Activated naive CD8-positive, alpha-beta T cell treated with anti-CD3 and anti-CD28 coated beads, Interleukin-2, amount 50 U/mL, for 24 hours (primary cell): Measurements from ENCODE around the gene MB.

Experiments
- ATAC-seq: fragments of 150-1000 bp; cut with Tn5 transposase; one replicate; pipeline ENCODE4 v1.10.0; 2021
- DNase-seq: peaks from one replicate; pipeline ENCODE4 v3.0.0; 2021
- H3K27ac Mint-ChIP-seq: one replicate; pipeline ENCODE4 v1.8.0; 2021; ENCODE audit warnings: mild to moderate bottlenecking, mixed read lengths
- H3K27me3 Mint-ChIP-seq: one replicate; pipeline ENCODE4 v1.8.0; 2021; ENCODE audit warnings: mixed read lengths
- H3K36me3 Mint-ChIP-seq: one replicate; pipeline ENCODE4 v1.8.0; 2021; ENCODE audit warnings: low read depth, mixed read lengths
- H3K4me1 Mint-ChIP-seq: one replicate; pipeline ENCODE4 v1.8.0; 2021; ENCODE audit warnings: mixed read lengths
- H3K4me3 Mint-ChIP-seq: one replicate; pipeline ENCODE4 v1.8.0; 2021; ENCODE audit warnings: mild to moderate bottlenecking, moderate library complexity, mixed read lengths
- H3K9me3 Mint-ChIP-seq: one replicate; pipeline ENCODE4 v1.8.0; 2021; ENCODE audit warnings: mixed read lengths

The MB gene

DNA sequence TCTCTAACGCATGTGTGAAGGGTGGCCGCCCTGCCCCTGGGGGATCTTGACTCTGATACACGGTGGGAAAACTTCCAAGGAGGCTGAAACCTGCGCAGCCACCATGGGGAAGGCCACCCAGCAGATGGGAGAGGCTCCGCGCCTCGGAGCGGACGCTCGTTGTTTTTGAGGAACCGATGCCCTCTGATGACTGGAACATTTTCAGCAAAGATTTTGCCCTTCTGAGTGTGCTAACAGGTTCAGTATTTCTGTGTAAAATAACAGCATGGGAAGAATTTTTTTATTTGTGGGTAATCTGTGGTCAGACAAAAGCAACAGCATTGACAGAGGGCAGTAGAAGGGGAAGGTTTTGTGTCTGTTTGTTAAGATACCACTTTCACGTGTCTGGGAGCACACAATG, 16.7 kb downstream of the MB start:
- no peak for ATAC-seq
- Mint-ChIP-seq H3K4me3 (no peak overlapping the region), H3K9me3 (no peaks in the 10 kb centered on the region), H3K4me1 (peaks cover 18% of the 10 kb centered on the region), H3K27ac (no peak overlapping the region), H3K27me3 (peaks cover 4% of the 10 kb centered on the region), H3K36me3 (no peaks in the 10 kb centered on the region)
- DNase-seq: no peak

- ATAC-seq: no peak
- no peak overlapping the region for H3K4me3 Mint-ChIP-seq
- peaks cover 7% of the 10 kb centered on the region for H3K4me1 Mint-ChIP-seq
- H3K27ac Mint-ChIP-seq: no peak overlapping the region
- peaks cover 4% of the 10 kb centered on the region for H3K27me3 Mint-ChIP-seq
- no peak for DNase-seq
- H3K36me3 Mint-ChIP-seq: no peaks in the 10 kb centered on the region
- no peaks in the 10 kb centered on the region for H3K9me3 Mint-ChIP-seq
These were observed 17.8 kb downstream of the MB start for GRCh38 chr22:35599364-35599763.

GRCh38 chr22:35598396-35598710, 18.8 kb downstream of the MB start:
- no peaks in the 10 kb centered on the region for H3K36me3 Mint-ChIP-seq
- H3K27me3 Mint-ChIP-seq: peaks cover 2% of the 10 kb centered on the region
- no peaks in the 10 kb centered on the region for H3K9me3 Mint-ChIP-seq
- peaks cover 4% of the 10 kb centered on the region for H3K4me1 Mint-ChIP-seq
- DNase-seq (no peak), ATAC-seq (peak; percentile 24)
- no peak overlapping the region for H3K4me3 Mint-ChIP-seq
- H3K27ac Mint-ChIP-seq: no peak overlapping the region

- DNase-seq: no peak
- H3K9me3 Mint-ChIP-seq: no peaks in the 10 kb centered on the region
- no peak overlapping the region for H3K4me3 Mint-ChIP-seq
- H3K4me1 Mint-ChIP-seq: peaks cover under 1% of the 10 kb centered on the region
- H3K27ac Mint-ChIP-seq: no peak overlapping the region
- H3K27me3 Mint-ChIP-seq: peaks cover 3% of the 10 kb centered on the region
- no peak for ATAC-seq
- H3K36me3 Mint-ChIP-seq: no peaks in the 10 kb centered on the region
These were observed 19.3 kb downstream of the MB start for GRCh38 chr22:35597692-35598395.

GRCh38 chr22:35596821-35597220, 20.3 kb downstream of the MB start:
- Mint-ChIP-seq H3K4me3 (no peak overlapping the region), H3K4me1 (no peaks in the 10 kb centered on the region), H3K9me3 (no peaks in the 10 kb centered on the region), H3K27ac (no peak overlapping the region), H3K27me3 (peaks cover 6% of the 10 kb centered on the region), H3K36me3 (no peaks in the 10 kb centered on the region)
- no peak for ATAC-seq
- DNase-seq: no peak

DNA sequence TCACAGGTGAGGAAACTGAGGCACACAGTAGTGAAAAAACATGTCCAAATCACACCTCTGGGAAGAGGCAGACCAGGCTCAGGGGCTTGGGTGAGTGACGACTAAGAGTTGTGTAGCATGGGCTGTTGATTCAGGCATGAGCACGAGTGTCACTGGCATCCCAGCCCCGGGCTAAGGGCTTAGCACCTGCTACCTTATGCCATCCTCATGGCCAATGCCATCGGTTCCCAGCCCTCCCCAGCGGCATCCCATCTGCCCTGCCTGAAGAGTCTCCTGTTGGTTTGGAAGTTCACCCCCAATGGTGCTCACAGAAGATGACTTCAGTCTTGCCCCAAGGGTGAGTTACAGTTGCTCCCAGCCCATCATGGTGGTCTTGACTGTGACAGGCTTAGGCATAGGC, 22.4 kb downstream of the MB start:
- peaks cover 6% of the 10 kb centered on the region for H3K27me3 Mint-ChIP-seq
- H3K4me3 Mint-ChIP-seq: no peak overlapping the region
- ATAC-seq (no peak), DNase-seq (no peak)
- no peak overlapping the region for H3K27ac Mint-ChIP-seq
- H3K9me3 Mint-ChIP-seq: no peaks in the 10 kb centered on the region
- H3K36me3 Mint-ChIP-seq: no peaks in the 10 kb centered on the region
- H3K4me1 Mint-ChIP-seq: no peaks in the 10 kb centered on the region

- Mint-ChIP-seq H3K4me3 (no peak overlapping the region), H3K36me3 (no peaks in the 10 kb centered on the region)
These were observed 23.1 kb downstream of the MB start for GRCh38 chr22:35593891-35594470.

DNA sequence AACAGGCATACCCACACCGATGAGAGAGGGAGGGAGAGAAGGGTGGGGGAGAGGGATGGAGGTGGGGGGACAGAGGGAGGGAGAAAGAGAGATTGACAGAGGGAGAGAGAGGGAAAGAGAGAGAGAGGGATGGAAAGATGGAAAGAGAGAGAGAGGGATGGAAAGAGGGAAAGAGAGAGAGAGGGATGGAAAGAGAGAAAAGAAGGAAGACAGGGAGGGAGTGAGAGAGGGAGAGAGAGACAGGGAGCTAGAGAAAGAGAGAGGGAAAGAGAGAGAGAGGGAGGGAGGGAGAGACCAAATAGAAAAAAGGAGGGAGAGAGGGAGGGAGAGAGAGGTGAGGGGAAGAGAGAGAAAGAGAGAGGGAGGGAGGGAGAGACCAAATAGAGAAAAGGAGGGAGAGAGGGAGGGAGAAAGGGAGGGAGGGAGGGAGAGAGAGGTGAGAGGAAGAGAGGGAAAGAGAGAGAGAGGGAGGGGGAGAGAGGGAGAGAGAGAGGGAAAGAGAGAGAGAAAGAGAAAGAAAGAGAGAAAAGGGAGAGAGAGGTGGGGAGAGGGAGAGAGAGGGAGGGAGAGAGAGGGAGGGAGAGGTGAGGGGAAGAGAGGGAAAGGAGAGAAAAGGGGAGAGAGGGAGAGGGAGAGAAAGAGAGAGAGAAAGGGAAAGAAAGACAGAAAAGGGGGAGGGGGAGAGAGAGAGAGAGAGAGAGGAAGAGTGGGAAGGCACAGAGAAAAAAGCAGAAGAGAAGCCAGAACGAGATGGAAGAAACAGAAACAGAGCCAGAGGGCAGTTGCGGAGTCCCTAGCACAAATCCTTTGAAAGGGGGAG, 23.8 kb downstream of the MB start:
- no peak for ATAC-seq
- no peak overlapping the region for H3K27ac Mint-ChIP-seq
- peaks cover 6% of the 10 kb centered on the region for H3K27me3 Mint-ChIP-seq

More at GRCh38 chr22:35593891-35594470, 23.1 kb downstream of the MB start:
- Mint-ChIP-seq H3K9me3 (no peaks in the 10 kb centered on the region), H3K27me3 (peaks cover 6% of the 10 kb centered on the region), H3K4me1 (no peaks in the 10 kb centered on the region), H3K27ac (no peak overlapping the region)
- DNase-seq: no peak
- no peak for ATAC-seq

DNA sequence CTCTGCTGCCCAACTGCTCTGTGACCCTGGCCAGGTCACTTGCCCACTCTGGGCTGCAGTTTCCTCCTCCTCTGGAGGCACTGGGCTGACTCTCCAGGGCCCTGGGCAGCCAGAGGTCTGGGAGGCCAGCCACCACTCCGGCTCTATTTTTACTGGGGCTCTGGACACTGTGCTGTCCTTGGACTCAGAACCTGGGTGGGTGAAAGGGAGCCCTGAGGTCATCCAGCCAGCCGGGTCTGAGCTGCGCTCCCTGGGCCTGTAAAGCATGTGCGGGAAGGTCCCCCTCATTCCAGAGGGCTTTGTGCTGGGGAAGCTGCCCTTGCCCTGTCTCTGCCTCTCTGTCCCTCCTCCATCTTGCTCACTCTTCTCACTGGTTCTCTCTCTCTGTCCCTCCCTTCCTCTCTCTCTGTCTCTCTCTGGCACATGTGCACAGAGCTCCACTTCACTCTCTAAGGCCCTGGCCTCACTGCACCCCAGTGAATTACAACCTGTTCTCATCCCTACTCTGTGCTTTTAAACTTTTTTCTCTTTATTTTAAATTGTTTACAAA, 24.6 kb downstream of the MB start:
- Mint-ChIP-seq H3K4me3 (no peak overlapping the region), H3K4me1 (no peaks in the 10 kb centered on the region), H3K9me3 (no peaks in the 10 kb centered on the region), H3K27me3 (peaks cover 6% of the 10 kb centered on the region), H3K27ac (no peak overlapping the region), H3K36me3 (no peaks in the 10 kb centered on the region)
- no peak for ATAC-seq
- no peak for DNase-seq

More for the DNA sequence above, 23.8 kb downstream of the MB start:
- Mint-ChIP-seq H3K36me3 (no peaks in the 10 kb centered on the region), H3K4me1 (no peaks in the 10 kb centered on the region), H3K9me3 (no peaks in the 10 kb centered on the region), H3K4me3 (no peak overlapping the region)
- DNase-seq: no peak

DNA sequence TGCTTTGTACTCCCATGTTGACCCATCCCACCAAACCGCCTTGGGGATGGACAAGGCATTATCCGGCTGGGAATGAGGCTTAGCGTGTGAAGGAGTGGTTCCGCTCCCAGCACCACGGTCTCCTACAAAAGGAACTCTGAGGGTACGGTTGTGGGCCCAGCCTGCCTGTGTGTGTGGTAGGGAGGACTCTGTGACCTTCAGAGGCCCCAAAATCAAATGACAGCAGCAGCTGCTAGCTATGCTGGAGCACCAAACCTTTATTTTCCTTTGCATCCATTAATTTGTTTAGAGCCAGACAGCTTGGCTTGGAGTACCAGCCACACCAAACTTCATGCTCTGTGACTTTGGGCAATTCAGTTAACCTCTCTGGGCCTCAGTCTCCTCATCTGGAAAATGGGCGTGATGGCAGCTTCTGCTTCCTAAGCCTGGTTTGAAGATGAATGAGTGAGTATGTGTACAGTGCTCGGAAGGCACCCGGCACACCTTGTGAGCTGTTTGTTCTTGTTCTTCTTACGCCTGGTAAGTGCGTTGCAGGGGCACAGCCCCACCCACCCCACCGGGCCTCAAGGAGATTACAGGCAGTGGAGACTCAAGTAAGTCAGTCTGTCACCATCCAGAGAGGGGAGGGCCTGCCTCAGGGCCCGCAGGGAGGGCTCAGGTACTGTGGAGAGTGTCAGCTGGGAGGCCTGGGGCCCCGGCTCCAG, 25.3 kb downstream of the MB start:
- DNase-seq (no peak), ATAC-seq (no peak)
- Mint-ChIP-seq H3K27me3 (peaks cover 6% of the 10 kb centered on the region), H3K9me3 (no peaks in the 10 kb centered on the region), H3K4me3 (no peak overlapping the region), H3K4me1 (no peaks in the 10 kb centered on the region), H3K36me3 (no peaks in the 10 kb centered on the region), H3K27ac (no peak overlapping the region)

GRCh38 chr22:35590634-35591295, 26.4 kb downstream of the MB start:
- Mint-ChIP-seq H3K4me3 (no peak overlapping the region), H3K27ac (no peak overlapping the region), H3K36me3 (no peaks in the 10 kb centered on the region), H3K4me1 (no peaks in the 10 kb centered on the region), H3K9me3 (no peaks in the 10 kb centered on the region), H3K27me3 (peaks cover 4% of the 10 kb centered on the region)
- ATAC-seq (no peak), DNase-seq (no peak)

GRCh38 chr22:35589756-35590093, 27.4 kb downstream of the MB start:
- DNase-seq (no peak), ATAC-seq (no peak)
- H3K4me3 Mint-ChIP-seq: no peak overlapping the region
- H3K36me3 Mint-ChIP-seq: no peaks in the 10 kb centered on the region
- peaks cover 4% of the 10 kb centered on the region for H3K27me3 Mint-ChIP-seq
- H3K9me3 Mint-ChIP-seq: no peaks in the 10 kb centered on the region
- no peaks in the 10 kb centered on the region for H3K4me1 Mint-ChIP-seq
- H3K27ac Mint-ChIP-seq: no peak overlapping the region

- no peaks in the 10 kb centered on the region for H3K36me3 Mint-ChIP-seq
- DNase-seq: no peak
- H3K27ac Mint-ChIP-seq: no peak overlapping the region
- no peaks in the 10 kb centered on the region for H3K9me3 Mint-ChIP-seq
- H3K27me3 Mint-ChIP-seq: peaks cover 4% of the 10 kb centered on the region
- no peak overlapping the region for H3K4me3 Mint-ChIP-seq
- no peaks in the 10 kb centered on the region for H3K4me1 Mint-ChIP-seq
- peak; percentile 67 for ATAC-seq
These were observed 27.9 kb downstream of the MB start for GRCh38 chr22:35589071-35589755.

DNA sequence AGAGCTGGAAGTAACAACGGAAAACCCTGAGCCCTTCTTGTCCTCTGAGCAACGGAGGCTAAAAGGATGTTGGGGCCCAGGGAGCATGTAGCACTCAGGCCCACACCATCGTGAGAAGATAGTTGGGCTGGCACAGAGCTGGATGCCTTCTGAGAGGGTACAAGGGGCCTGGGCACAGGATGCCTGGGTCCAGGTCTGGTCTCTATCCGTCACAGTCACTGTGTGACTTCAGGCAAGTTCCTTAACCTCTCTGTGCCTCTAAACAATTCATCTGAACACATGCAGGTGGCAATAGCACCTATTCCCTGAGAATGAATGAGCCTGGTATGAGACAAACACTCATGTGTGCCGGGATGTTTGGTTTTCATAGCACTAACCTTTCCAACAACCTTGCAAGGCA, 29.2 kb downstream of the MB start:
- H3K4me1 Mint-ChIP-seq: no peaks in the 10 kb centered on the region
- ATAC-seq (no peak), DNase-seq (no peak)
- no peak overlapping the region for H3K27ac Mint-ChIP-seq
- H3K9me3 Mint-ChIP-seq: no peaks in the 10 kb centered on the region
- H3K4me3 Mint-ChIP-seq: no peak overlapping the region
- peaks cover 5% of the 10 kb centered on the region for H3K27me3 Mint-ChIP-seq
- no peaks in the 10 kb centered on the region for H3K36me3 Mint-ChIP-seq
